GM21786 (cell line): ENCODE data around the gene PRICKLE4.
"Not testable (repeated sequence)": the region's sequence is repeated elsewhere in the genome, so short reads cannot be mapped to it uniquely, and the experiment has no call there.

Experiments
- ATAC-seq: cut with Tn5 transposase; IDR thresholded peaks from one replicate; pipeline ENCODE4 v1.9.1; 2021; ENCODE audit not compliant: unreplicated experiment

Gene PRICKLE4

DNA sequence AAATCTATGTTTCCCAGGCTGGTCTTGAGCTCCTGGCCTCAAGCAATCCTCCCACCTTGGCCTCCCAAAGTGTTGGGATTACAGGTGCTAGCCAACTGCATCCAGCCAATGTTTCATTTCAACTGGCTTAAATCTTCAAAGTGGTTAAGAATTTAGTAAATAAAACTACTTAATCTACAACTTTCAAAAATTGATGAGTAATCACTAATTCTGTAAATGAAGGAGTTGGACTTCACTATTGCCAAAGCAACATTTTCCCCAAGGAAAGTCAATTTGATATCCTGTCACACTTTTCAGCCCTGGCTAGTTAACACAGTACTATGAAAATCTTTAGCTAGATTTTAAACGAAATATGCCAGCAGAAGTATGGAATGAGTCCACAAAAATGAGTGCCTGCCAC, 10.7 kb downstream of the PRICKLE4 start:
- ATAC-seq: no peak

DNA sequence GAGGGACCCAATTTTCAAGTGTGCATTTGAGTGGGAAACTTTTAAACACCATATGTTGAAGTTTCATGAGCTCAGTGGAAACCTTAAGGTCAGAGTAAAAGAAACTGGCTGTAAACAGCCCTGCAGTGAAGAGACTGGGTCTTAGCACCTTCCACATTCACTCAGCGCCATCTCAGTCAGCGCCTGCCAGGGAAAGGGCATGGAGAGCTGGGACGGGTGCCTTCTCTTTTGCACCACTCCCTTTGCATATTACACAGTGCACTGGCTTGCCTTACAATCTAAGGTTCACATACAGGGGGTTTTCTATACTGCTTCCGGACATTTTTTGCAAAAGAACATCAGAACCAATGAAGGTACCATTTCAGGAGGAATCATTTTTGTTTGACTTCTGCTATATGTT, 11.4 kb downstream of the PRICKLE4 start:
- no peak for ATAC-seq

DNA sequence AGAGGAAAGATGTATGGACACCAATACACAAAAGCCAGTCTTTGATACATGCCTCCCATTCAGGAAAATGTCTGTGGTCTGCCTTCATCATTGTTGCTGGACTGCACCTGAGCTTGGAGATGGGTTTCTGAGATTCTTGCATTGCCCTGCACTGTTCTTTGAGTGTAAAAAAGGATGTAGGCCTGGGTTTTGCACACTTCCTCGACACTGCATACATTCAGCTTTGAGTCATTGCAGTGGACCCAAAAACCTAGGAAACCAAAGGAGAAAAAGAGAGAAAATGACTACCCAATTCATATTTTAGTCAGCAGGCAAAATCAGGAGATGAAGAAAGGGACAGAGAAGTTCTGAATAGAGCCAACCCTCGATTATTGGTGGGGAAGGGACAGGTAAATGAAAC, 15.9 kb downstream of the PRICKLE4 start:
- no peak for ATAC-seq

DNA sequence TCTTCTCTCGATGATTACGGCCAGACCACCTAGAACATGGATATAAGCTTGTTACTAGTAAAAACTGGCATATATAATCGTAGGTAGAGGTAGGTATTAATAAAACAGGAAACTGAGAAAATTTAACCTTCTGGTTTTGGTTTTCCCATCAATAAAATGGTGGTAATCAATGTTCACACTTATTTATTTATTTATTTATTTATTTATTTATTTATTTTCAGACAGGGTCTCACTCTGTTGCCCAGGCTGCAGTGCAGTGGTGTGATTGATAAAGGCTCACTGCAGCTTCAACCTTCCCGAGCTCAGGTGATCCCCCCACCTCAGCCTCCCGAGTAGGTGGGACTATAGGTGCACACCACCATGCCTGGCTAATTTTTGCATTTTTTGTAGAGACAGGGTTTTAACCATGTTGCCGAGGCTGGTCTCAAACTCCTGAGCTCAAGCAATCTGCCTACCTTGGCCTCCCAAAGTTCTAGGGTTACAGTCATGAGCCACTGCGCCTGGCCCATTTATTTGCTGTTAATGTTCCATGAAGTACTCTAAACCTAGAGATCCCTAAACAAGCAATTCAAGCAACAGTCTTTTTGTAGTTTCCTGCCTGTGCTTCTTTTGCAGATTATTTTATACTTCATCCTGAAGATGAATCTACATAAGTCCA, 18.4 kb downstream of the PRICKLE4 start:
- ATAC-seq: no peak

DNA sequence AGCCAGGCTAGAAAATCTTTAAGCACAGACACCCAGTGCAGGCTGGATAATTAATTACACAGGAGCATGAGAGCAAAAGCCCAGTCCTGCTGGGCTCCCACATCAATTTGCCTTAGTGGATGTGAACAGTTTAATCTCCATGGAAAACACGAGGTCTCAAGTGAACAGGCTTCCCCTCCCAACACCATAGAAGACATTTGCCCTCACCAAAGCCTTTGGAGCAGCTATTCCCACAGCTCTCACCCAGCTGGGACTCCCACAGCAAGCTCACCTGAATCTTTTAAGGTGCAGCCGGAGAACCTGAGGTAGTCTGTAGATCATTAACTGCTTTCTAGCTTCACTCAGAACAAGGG, 19.0 kb downstream of the PRICKLE4 start:
- no peak for ATAC-seq

DNA sequence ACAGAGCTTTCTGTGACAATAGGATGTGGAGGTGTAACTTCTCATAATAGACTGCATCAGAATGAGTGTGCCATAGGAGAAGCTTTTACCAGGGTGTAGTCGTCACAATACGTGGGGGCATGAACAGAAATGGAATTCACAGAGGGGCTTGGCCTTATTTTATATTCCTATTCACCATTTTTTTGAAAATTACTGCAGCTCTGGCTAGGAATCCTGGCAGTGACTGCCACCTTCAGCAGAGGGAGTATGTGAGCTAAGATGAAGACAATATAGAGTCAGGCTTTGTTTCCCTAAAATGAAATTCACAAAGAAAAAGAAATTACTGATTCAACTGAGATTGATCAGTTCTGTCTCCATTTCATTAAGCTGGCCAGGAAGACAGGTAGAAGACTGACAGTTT, 20.8 kb downstream of the PRICKLE4 start:
- ATAC-seq: no peak

DNA sequence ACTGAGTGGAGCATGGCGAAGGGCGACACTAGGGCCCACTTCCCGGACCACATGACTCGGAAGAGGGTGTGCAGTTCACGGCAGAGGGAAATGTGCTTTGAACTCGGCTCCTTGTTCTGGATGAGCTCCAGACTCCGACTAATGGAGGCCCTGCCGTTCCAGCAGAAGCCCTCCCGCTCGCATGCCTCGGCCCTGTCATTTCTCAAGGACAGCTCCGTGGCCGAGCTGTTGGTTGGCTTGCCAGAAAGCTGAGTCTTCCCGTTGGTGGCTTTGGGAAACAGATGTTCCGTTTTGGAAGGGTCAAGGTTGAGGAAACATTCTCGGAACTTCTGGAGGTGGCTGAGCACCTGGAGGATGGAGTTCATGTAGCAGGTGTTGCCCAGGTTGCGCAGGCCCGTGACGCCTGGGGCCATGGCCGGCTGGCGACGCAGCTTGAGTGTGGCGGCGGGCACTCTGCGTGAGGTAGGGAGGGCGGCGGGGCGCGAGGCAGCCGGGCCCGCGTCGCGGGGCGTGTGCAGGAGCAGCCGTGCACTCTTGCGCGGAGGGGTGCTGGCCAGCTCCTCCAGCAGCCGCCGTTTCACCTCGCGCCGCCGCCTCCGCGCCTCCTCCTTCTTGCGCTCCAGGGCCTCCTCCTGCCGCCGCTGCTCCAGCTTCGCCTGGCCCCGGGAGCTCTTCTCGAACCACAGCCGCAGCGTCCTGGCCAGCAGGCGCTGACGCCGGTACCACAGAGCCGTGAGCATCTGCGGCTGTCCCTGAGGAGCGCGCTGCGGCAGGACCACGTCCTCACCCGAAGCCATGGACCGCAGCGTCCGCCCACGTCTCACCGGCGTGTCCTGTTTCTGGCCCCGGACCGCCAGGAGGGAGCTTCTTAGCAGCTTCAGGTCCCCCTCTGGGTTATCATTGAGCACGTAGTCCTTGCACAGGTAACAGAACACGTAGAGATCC, 25.5 kb downstream of the PRICKLE4 start:
- no peak for ATAC-seq

DNA sequence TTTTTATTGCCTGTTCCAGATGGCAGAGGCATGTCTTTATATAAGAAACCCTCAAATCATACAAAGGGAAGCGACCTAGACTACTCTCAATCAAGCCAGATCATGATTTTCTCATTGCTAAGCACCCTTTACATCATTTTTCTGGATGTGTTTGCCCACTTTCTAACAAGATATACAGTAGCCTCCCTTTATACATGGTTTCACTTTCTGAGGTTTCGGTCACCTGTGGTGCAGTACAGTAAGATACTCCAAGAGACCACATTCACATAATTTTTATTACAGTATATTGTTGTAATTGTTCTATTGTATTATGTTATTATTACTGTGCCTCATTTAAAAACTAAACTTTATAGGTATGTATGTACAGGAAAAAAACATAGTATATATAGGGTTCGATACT, 30.5 kb downstream of the PRICKLE4 start:
- no peak for ATAC-seq

DNA sequence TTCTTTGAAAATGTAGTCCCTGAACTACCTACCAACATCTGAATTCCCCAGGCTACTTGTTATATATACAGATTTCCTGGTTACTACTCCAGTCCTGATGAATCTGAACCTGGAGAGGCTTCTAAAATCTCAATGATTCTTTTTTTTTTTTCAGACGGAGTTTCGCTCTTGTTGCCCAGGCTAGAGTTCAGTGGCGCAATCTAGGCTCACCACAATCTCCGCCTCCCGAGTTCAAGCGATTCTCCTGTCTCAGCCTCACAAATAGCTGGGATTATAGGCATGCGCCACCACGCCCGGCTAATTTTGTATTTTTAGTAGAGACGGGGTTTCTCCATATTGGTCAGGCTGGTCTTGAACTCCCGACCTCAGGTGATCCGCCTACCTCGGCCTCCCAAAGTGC, 31.4 kb downstream of the PRICKLE4 start:
- not testable (repeated sequence) for ATAC-seq

DNA sequence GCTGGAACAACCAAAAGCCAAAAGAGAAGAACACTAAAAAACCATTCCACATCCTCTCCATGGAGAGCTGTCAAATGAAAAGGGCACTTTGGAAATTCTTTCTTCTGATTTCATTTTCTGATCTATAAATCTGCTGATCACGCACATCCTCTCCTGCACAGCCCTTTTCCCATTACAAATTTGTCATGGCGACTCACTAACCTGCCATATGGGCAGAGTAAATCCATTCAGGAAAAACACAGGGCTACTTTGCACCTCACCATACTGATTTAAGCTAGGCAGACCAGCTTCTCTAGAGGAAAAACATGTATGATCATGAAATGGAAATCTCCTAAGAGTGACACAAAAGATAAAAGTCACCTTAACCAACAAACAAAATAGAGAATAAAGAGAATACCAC, 32.9 kb downstream of the PRICKLE4 start:
- no peak for ATAC-seq

DNA sequence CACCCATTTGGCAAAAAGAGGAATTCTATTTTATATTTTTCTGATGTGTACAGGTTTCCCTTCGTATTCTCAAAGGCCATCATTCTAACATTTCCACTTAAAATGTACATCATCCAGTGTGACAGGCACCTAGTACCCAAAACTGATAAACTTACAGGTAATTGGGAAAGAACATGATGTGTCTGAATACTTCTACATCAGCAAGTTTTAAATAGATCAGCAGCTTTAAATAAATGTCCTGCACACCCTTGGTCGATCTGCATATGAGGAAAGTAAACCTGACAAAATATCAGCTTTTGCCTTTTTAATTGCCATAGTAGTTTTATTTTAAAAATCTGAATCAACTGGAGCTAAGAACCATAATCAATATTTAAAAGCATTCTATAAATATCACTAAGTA, 33.4 kb downstream of the PRICKLE4 start:
- ATAC-seq: no peak

DNA sequence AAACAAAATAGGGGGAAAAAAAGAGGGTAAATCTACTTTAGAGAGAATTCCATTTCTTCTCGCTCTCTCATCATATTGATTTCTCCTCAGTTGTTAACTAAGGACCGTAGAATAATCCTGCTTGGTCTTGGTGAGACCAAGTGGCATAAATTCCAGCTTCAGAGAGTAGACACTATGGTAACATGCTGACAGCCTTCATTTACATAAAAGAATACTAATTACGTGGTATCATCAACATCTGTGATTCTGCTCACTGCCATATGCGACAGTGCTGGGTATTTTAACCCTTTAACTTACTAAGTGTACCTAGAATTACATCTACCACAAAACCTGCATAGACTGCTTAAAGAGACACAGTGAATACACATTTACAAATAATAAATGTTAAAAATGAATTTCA, 34.0 kb downstream of the PRICKLE4 start:
- ATAC-seq: no peak

DNA sequence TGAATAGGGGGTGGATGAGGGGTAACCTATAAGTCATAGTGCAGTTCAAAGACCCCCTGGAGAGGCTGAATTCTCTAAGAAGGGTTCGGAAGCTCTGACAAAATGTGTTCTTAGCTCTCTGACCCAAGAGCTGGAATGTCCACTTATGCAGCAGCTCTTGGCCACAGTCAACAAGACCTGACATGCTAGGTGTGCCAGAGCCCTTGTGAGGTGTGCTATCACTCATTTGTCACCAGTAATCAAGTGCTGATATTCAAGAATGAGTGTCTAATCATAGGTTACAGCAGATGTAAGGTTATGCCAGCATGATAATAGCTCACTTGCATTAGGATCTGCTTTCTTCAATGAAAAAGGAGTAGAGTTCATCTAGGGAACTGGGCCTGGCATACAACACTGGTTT, 35.0 kb downstream of the PRICKLE4 start:
- ATAC-seq: no peak

DNA sequence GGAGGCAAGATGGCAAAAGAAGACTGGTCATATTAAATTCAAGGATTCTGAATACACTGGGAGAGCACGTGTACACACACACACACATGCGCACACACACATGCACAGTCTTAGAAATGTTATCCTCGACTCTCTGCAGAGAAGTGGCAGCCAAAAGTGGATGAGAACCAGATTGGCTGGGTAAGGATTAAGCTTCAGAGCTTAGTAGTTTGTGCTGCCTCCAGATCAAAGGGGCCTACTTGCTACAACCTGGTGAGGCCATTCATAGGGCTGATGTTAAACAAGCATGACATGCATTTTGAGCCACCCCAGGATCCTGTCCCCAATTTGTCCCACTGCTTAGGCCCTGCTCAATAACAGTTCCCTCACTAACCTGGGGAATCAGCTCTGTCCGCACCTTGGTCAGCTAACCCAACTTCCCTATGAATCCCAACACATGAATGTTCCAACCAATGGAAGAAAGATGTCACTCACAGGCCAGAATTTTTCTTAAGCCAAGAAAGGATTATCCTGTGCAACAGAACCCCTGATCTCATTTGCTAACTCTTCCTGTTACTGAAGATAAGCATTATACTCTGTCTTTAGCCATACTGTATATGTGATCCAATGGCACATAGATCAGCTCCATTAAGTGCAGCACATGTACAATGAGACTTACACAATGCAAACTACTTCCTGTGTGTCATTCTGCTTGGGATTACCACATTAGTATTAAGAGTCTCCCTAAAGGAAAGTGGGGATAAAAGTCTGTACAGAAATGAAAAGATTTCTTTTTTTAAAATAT, 37.9 kb downstream of the PRICKLE4 start:
- ATAC-seq: no peak

DNA sequence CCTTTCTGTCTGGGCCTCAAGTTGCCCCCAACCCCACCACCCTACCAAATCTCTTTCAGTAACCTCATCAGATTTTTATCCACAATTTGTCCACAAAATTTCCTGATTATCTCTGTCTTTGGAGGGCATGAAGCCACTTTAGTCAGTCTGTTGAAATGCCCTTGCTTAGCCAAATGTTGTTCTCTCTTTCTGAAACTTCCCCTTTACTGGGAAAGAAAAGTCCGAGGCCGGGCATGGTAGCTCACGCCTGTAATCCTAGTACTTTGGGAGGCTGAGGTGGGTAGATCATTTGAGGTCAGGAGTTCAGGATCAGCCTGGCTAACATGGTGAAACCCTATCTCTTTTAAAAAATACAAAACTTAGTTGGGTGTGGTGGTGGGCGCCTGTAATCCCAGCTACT, 40.7 kb downstream of the PRICKLE4 start:
- ATAC-seq: no peak

DNA sequence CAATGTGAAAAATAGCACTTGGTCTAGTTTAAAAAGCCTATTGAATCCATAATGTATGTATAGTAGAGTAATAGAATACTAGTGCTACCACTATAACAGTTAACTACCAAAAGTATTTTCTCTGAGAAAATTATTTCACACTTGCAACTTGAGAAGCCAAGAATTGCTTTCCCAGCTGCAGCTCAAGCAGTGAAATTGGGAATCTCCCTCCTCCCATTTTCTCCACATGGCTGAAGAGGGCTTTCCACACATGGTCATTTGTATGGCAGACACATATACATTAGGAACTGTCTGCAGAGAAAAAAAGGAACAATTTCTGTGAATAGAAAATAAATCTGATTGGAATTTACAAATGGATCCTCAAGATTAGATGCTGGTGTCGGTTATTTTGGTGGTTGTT, 41.4 kb downstream of the PRICKLE4 start:
- ATAC-seq: no peak

DNA sequence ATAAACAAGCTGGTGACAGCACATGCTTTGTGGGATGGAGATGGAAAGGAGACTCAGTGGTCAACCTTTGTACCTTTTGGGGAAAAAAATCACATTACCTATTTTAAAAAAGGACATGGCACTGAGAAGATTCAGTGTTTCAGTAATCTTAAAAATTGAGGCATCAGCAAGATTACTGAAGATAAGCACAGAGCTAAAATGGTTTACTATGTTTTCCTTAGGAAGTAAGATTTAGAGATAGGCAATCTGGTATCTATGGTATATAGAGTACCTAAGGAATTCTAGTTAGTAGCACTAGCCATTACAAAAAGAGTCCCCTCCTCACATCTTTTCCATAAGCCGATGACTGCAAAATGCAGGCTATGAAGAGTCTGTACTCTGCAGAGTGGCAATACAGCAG, 42.6 kb downstream of the PRICKLE4 start:
- no peak for ATAC-seq

DNA sequence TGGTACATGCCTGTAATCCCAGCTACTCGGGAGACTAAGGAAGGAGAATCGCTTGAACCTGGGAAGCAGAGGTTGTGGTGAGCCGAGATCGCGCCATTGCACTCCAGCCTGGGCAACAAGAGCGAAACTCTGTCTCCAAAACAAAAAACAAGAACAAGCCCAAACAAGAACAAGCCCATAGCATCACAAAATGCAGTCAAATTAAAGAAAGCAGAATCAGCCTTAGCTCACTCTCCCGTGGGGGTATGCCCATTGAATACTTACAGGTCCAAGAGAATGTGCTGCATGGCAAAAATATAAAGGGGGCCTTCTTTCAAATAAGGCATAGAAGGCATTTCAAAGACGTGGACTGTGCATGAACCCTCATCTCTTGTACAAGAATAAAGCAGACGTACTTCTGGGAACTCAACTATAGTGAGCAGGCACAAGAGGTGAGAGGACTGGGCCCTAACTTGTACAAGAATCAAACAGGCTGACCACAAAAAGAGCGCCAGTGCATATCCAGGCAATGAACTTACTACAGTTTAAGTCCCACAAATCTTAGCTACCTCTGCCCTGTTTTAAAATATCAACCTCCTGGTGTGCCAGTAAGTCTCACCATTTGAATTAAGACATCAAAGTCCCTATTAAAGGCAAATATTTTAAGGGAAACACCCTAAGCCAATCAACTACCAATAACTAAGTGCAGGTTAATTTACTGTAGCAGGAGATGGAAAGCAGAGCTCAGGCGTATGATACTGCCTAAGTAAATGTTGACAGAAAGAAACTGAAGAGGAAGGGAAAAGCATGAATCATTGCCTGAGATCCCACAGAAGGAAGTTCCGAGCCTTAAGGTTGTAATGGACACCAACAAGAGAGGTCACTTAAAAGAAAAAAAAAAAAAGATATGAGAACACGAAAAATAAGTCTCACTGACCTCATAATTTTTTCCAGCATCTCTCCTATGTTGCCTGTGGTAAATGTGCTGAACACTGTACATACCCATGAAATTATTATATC, 44.3 kb downstream of the PRICKLE4 start:
- ATAC-seq: no peak

DNA sequence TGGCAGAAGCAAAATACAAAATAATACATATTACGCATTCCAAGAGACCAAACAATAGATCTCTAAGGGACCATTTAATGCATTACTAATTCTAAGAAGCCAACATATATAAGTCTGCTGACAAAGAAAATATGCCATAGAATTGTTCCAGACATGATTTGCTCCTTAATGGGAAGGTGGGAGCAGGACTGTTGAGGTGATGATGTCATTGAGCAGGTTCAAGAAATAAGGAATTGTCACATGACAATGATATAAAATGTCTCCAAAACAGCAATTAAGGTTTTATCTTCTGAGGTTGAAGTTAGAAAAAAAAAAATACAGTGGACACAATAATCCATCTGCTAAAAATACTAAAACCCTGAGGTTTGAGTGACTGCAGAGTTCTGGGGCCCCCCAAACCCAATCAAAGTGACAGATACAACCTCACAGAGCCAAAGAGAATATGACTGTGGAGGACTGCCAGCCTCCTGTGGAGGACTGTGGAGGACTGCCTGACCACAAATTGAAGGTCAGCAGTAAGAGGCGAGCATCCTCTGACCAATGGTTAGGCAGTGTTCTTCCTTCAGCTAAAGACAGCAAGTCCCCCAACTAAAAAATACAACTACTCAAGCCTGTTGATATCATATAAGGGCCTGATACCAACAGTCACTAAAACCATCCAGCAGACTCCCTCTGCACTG, 45.9 kb downstream of the PRICKLE4 start:
- no peak for ATAC-seq

DNA sequence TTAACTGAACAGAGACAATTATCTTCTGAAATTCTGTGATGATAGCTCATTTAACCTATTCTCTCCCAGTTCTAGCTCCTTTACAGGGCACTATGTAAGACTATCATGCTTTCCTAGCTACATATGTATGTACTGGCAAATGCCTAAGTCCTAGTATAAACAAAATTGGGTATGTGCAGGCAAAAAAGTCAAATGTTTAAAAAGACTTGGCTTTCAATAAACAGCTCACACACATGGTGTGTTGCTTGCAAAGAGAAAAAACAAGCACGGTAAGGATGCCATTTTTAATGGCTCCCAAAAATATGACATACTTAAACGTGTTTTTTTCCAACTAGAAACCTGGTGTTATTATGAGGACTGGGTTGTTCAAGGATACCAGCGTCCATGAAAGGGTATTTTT, 51.7 kb downstream of the PRICKLE4 start:
- ATAC-seq: no peak
